ENCODE measurements around the gene RPS6KA1.
"Not testable (repeated sequence)": the region's sequence is repeated elsewhere in the genome, so short reads cannot be mapped to it uniquely, and the experiment has no call there.

The RPS6KA1 gene

GRCh38 chr1:26593385-26593784, 63.8 kb downstream of the RPS6KA1 start:
- in situ Hi-C loops (cut with MboI; ENCODE audit: low sequenced_read_pairs): no loop called here

- in situ Hi-C loops (cut with MboI; ENCODE audit: low sequenced_read_pairs): not testable (repeated sequence)
Observed at GRCh38 chr1:26594593-26594992, 65.0 kb downstream of the RPS6KA1 start.

GRCh38 chr1:26597629-26598039, 68.1 kb downstream of the RPS6KA1 start:
- in situ Hi-C loops (cut with MboI; ENCODE audit: low sequenced_read_pairs): no loop called here

- in situ Hi-C loops (cut with MboI; ENCODE audit: low sequenced_read_pairs): no loop called here
Observed at GRCh38 chr1:26598890-26599289, 69.3 kb downstream of the RPS6KA1 start.

- in situ Hi-C loops (cut with MboI; ENCODE audit: low sequenced_read_pairs): loop anchor here (10.0 kb wide), 1 partner anchor 192 kb away; no protein-coding TSS in a partner anchor
Observed at GRCh38 chr1:26602378-26602959, 72.9 kb downstream of the RPS6KA1 start.

GRCh38 chr1:26603856-26604255, 74.3 kb downstream of the RPS6KA1 start:
- in situ Hi-C loops (cut with MboI; ENCODE audit: low sequenced_read_pairs): loop anchor here (10.0 kb wide), 1 partner anchor 191 kb away; no protein-coding TSS in a partner anchor

GRCh38 chr1:26607186-26607585, 77.6 kb downstream of the RPS6KA1 start:
- in situ Hi-C loops (cut with MboI; ENCODE audit: low sequenced_read_pairs): loop anchor here (10.0 kb wide), 1 partner anchor 188 kb away; no protein-coding TSS in a partner anchor

- in situ Hi-C loops (cut with MboI; ENCODE audit: low sequenced_read_pairs): loop anchor here (10.0 kb wide), 1 partner anchor 186 kb away; no protein-coding TSS in a partner anchor
Observed at GRCh38 chr1:26608895-26609294, 79.3 kb downstream of the RPS6KA1 start.

GRCh38 chr1:26610781-26611180, 81.2 kb downstream of the RPS6KA1 start:
- in situ Hi-C loops (cut with MboI; ENCODE audit: low sequenced_read_pairs): no loop called here

GRCh38 chr1:26612627-26613026, 83.1 kb downstream of the RPS6KA1 start:
- in situ Hi-C loops (cut with MboI; ENCODE audit: low sequenced_read_pairs): not testable (repeated sequence)

- in situ Hi-C loops (cut with MboI; ENCODE audit: low sequenced_read_pairs): no loop called here
Observed at GRCh38 chr1:26614655-26615411, 85.3 kb downstream of the RPS6KA1 start.

- in situ Hi-C loops (cut with MboI; ENCODE audit: low sequenced_read_pairs): no loop called here
Observed at GRCh38 chr1:26616881-26617280, 87.3 kb downstream of the RPS6KA1 start.

GRCh38 chr1:26618561-26618960, 89.0 kb downstream of the RPS6KA1 start:
- in situ Hi-C loops (cut with MboI; ENCODE audit: low sequenced_read_pairs): no loop called here
